Colonic mucosa (tissue), 4 donors: ENCODE results near the gene CCDC167. TPM values are rescaled to one million over a fixed set of nuclear protein-coding genes. Genes with fewer than 3 reads are reported as not detected.

Experiments used
- DNase-seq: peaks from one replicate; pipeline ENCODE4 v3.0.0-alpha.2; 2020
- H3K27ac ChIP-seq: fragments of 200-600 bp; one replicate; pipeline ENCODE4 v1.8.0; 2021
- H3K27me3 ChIP-seq: fragments of 200-600 bp; one replicate; pipeline ENCODE4 v1.8.0; 2021
- H3K36me3 ChIP-seq: fragments of 200-600 bp; one replicate; pipeline ENCODE4 v1.8.0; 2021
- H3K4me1 ChIP-seq: fragments of 200-600 bp; one replicate; pipeline ENCODE4 v1.8.0; 2021; ENCODE audit warnings: mild to moderate bottlenecking
- H3K4me3 ChIP-seq: fragments of 200-600 bp; one replicate; pipeline ENCODE4 v1.8.0; 2021
- H3K9ac ChIP-seq, 2 donors: one replicate each; pipeline ENCODE4 v1.7.0; 2013; ENCODE audit warnings: control low read depth in 2 of 2, low read depth in 2 of 2, low read length in 2 of 2
- H3K9me3 ChIP-seq: fragments of 200-600 bp; one replicate; pipeline ENCODE4 v1.8.0; 2021
- intact Hi-C: fragments of 100-400 bp; cut with DNase I; formaldehyde crosslinking; loops from one replicate; pipeline ENCODE4 v1.14.1; 2022
- total RNA-seq, 2 donors: library from RNA; stranded (reverse); fragmentation: NEBNext Ultra II Directional in 1 of 2; extraction: Animal tissue kit (Norgen Biotek cat#: 25700) in 1 of 2; gene quantifications; one replicate each; pipeline ENCODE4 v1.2.1, GENCODE V29; 2021
- TF ChIP-seq, protein P1 (sequence below): fragments of 200-600 bp; IDR thresholded peaks from one replicate; pipeline ENCODE4 v1.8.0; 2022; ENCODE audit warnings: antibody characterized with exemption, mild to moderate bottlenecking
- donor health status: healthy.
- donor health status: DM: no; HTN: no; CAD: no.
- donor health status: DM: no; HTN: no; CAD: no.

CCDC167 gene
- total RNA-seq, 2 donors from 2014 or later, result 11.8 to 31.8 TPM

DNA sequence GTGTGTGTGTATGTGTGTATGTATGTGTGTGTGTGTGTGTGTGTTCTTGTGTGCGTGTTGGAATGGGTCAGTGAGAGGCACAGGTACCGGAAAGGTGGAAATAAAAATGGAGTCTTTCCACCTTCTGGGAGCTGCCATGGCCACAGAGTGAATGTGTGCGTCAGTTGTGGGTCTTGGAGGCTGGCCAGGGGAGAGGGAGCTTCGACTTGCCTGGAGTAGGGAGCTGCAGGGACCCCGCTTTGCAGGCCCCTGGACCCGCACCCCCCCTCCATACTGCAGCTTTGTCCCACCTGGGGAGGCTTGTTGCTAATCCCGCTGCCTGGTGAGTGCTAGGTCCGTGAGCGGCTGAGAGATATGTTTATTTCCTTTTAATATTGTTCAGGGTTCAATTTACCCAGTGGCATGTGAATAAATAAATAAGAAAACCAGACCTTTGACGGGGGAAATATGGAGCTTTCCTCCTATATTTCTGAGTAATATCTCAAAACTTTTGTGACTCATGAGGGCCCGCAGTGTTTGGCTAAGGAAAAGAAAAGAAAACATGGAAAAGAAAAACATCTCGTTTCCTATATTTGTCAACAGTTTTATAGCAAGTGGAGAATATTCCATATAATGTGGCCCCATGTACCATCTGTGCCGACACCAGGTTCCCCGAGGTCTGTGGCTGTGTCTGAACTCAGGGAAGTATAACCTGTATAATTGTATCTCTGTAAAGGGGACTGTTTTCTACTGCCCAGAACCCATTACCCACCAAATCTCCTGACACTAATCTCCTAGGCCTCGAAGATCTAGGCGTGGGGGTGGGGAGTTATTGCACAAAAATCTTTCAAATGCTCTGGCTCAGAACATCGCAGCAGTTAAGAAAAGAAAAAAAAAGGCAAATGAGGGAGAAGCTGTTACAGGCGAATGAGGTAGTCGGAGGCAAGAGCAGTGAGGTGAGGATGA, 24.6 kb upstream of the CCDC167 start:
- no peak overlapping the region for H3K27ac ChIP-seq
- no peaks in the 10 kb centered on the region for H3K27me3 ChIP-seq
- H3K9me3 ChIP-seq, result no peaks in the 10 kb centered on the region
- DNase-seq, result no peak
- H3K4me1 ChIP-seq, result no peaks in the 10 kb centered on the region
- no peak overlapping the region for H3K4me3 ChIP-seq
- intact Hi-C loops, result no loop called here
- H3K36me3 ChIP-seq, result no peaks in the 10 kb centered on the region
- TF ChIP-seq, protein P1, sequence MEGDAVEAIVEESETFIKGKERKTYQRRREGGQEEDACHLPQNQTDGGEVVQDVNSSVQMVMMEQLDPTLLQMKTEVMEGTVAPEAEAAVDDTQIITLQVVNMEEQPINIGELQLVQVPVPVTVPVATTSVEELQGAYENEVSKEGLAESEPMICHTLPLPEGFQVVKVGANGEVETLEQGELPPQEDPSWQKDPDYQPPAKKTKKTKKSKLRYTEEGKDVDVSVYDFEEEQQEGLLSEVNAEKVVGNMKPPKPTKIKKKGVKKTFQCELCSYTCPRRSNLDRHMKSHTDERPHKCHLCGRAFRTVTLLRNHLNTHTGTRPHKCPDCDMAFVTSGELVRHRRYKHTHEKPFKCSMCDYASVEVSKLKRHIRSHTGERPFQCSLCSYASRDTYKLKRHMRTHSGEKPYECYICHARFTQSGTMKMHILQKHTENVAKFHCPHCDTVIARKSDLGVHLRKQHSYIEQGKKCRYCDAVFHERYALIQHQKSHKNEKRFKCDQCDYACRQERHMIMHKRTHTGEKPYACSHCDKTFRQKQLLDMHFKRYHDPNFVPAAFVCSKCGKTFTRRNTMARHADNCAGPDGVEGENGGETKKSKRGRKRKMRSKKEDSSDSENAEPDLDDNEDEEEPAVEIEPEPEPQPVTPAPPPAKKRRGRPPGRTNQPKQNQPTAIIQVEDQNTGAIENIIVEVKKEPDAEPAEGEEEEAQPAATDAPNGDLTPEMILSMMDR, result no peak
- no peak overlapping the region for H3K9ac ChIP-seq

GRCh38 chr6:37523412-37523811, 23.7 kb upstream of the CCDC167 start:
- DNase-seq, result no peak
- Histone ChIP-seq H3K4me3 (no peak overlapping the region), H3K36me3 (no peaks in the 10 kb centered on the region), H3K27me3 (no peaks in the 10 kb centered on the region), H3K4me1 (no peaks in the 10 kb centered on the region), H3K27ac (no peak overlapping the region), H3K9me3 (no peaks in the 10 kb centered on the region), H3K9ac (no peak overlapping the region)
- intact Hi-C loops, result no loop called here
- TF ChIP-seq, protein P1, result no peak

DNA sequence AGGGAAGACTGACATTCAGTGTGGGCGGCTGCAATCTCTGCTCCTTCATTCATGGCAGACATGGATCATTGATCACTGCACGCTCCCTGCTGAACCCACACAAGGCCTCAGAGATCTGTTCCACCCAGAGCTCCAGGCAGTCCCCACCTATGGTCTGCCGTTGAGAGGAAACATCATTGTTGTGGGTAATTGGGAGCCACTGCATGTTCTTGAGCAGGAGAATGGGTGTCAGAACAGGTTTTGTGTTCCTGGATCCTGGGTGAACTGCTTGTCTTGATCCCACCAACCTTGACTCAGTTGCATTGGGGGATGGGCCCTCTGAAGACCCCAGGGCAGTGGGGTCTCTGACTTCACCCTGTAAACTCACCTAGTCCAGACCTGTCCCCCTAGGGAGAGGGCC, 23.1 kb upstream of the CCDC167 start:
- H3K9ac ChIP-seq, result no peak overlapping the region
- TF ChIP-seq, protein P1, result no peak
- no peak overlapping the region for H3K27ac ChIP-seq

GRCh38 chr6:37521674-37522073, 22.0 kb upstream of the CCDC167 start:
- no peaks in the 10 kb centered on the region for H3K4me1 ChIP-seq
- H3K36me3 ChIP-seq, result no peaks in the 10 kb centered on the region
- intact Hi-C loops, result no loop called here
- no peak overlapping the region for H3K4me3 ChIP-seq
- H3K27ac ChIP-seq, result no peak overlapping the region
- no peak for DNase-seq
- no peak overlapping the region for H3K9ac ChIP-seq
- H3K9me3 ChIP-seq, result no peaks in the 10 kb centered on the region
- H3K27me3 ChIP-seq, result no peaks in the 10 kb centered on the region
- TF ChIP-seq, protein P1, result no peak

More for the DNA sequence above, 23.1 kb upstream of the CCDC167 start:
- no peak overlapping the region for H3K4me3 ChIP-seq
- no peak for DNase-seq
- H3K4me1 ChIP-seq, result no peaks in the 10 kb centered on the region
- H3K9me3 ChIP-seq, result no peaks in the 10 kb centered on the region
- H3K36me3 ChIP-seq, result no peaks in the 10 kb centered on the region
- no peaks in the 10 kb centered on the region for H3K27me3 ChIP-seq
- intact Hi-C loops, result no loop called here

GRCh38 chr6:37520926-37521325, 21.2 kb upstream of the CCDC167 start:
- no peak for DNase-seq
- TF ChIP-seq, protein P1, result no peak
- H3K4me3 ChIP-seq, result no peak overlapping the region
- intact Hi-C loops, result no loop called here
- peaks cover 5% of the 10 kb centered on the region for H3K4me1 ChIP-seq
- H3K36me3 ChIP-seq, result no peaks in the 10 kb centered on the region
- H3K27ac ChIP-seq, result no peak overlapping the region
- no peaks in the 10 kb centered on the region for H3K9me3 ChIP-seq
- no peaks in the 10 kb centered on the region for H3K27me3 ChIP-seq
- H3K9ac ChIP-seq, result no peak overlapping the region
